Smooth muscle cell (in vitro differentiated cells): Measurements from ENCODE around the gene PMVK. TPM values are rescaled to one million over a fixed set of nuclear protein-coding genes. Genes with fewer than 3 reads are reported as not detected.

ENCODE experiments used
- DNase-seq: peaks from one replicate; lab custom pipeline; 2025; ENCODE audit not compliant: unreplicated experiment; lab: John Stamatoyannopoulos, UW
- H2AFZ ChIP-seq: fragments of 200-600 bp; sonication (generic); 2 replicates; pipeline ENCODE4 v1.6.0; 2016; ENCODE audit warnings: antibody characterized with exemption, low read depth, mild to moderate bottlenecking
- H3F3A ChIP-seq: fragments of 200-600 bp; sonication (generic); 2 replicates; pipeline ENCODE4 v1.6.0; 2017; ENCODE audit warnings: antibody characterized with exemption, low read depth
- H3K27ac ChIP-seq: fragments of 200-600 bp; sonication (generic); 2 replicates; pipeline ENCODE4 v1.5.1; 2016; ENCODE audit warnings: low read depth, mild to moderate bottlenecking
- H3K27me3 ChIP-seq: fragments of 200-600 bp; sonication (generic); 2 replicates; pipeline ENCODE4 v1.6.1; 2016; ENCODE audit warnings: low read depth, mild to moderate bottlenecking
- H3K36me3 ChIP-seq: fragments of 200-600 bp; sonication (generic); 2 replicates; pipeline ENCODE4 v1.5.1; 2016; ENCODE audit warnings: low read depth
- H3K4me1 ChIP-seq: fragments of 200-600 bp; sonication (generic); 2 replicates; pipeline ENCODE4 v1.5.1; 2016; ENCODE audit warnings: low read depth
- H3K4me2 ChIP-seq: fragments of 200-600 bp; sonication (generic); 2 replicates; pipeline ENCODE4 v1.6.0; 2016; ENCODE audit warnings: mild to moderate bottlenecking
- H3K4me3 ChIP-seq: fragments of 200-600 bp; sonication (generic); 2 replicates; pipeline ENCODE4 v1.5.1; 2016; ENCODE audit warnings: mild to moderate bottlenecking
- H3K79me2 ChIP-seq: fragments of 200-600 bp; sonication (generic); 2 replicates; pipeline ENCODE4 v1.6.0; 2016; ENCODE audit warnings: low read depth, mild to moderate bottlenecking
- H3K9ac ChIP-seq: fragments of 200-600 bp; sonication (generic); 2 replicates; pipeline ENCODE4 v1.6.0; 2016; ENCODE audit warnings: low read depth
- H3K9me3 ChIP-seq: fragments of 200-600 bp; sonication (generic); replicated peaks from 2 replicates; pipeline ENCODE4 v1.5.1; 2016; ENCODE audit warnings: low read depth
- H4K20me1 ChIP-seq: fragments of 200-600 bp; sonication (generic); 2 replicates; pipeline ENCODE4 v1.6.0; 2016; ENCODE audit warnings: low read depth
- WGBS: methylation state at CpG from one replicate; pipeline ENCODE4 v1.1.7; 2016; ENCODE audit warnings: low lambda C conversion rate; 5-methylcytosine and 5-hydroxymethylcytosine counted together
- polyA plus RNA-seq: library from polyadenylated mRNA; unstranded; fragments of >200 nt; fragmentation: Nextera tagmentation; extraction: Ambion mirVana; gene quantifications from 2 replicates; pipeline ENCODE4 v1.2.1, GENCODE V29; 2016
- total RNA-seq: library from RNA; depleted of rRNA; stranded (reverse); fragments of >200 nt; gene quantifications from 2 replicates; pipeline ENCODE4 v1.2.3, GENCODE V29; 2014
- TF ChIP-seq, protein P1 (sequence below): fragments of 200-600 bp; sonication (generic); IDR thresholded peaks from 2 replicates; pipeline ENCODE4 v1.5.1; 2017; ENCODE audit warnings: borderline replicate concordance, mild to moderate bottlenecking, antibody characterized with exemption; ENCODE audit not compliant: insufficient read depth, poor library complexity, severe bottlenecking

The PMVK gene
- total and polyA plus RNA-seq, 2 experiments from 2014 or later: 6.7 to 31.2 TPM

GRCh38 chr1:154968731-154969130, 32.2 kb upstream of the PMVK start:
- peak overlapping the region; percentile 55 for H3K4me3 ChIP-seq
- no peak overlapping the region for H2AFZ ChIP-seq
- no peaks in the 10 kb centered on the region for H3K9me3 ChIP-seq
- no peaks in the 10 kb centered on the region for H3K27me3 ChIP-seq
- H3F3A ChIP-seq: peaks cover 47% of the 10 kb centered on the region
- peak overlapping the region; percentile 94 for H3K4me2 ChIP-seq
- H3K9ac ChIP-seq: peak overlapping the region; percentile 73
- 74% methylated on average over 3 of the region's 3 CpGs for WGBS
- DNase-seq: no peak
- peaks cover 39% of the 10 kb centered on the region for H4K20me1 ChIP-seq
- TF ChIP-seq, protein P1, sequence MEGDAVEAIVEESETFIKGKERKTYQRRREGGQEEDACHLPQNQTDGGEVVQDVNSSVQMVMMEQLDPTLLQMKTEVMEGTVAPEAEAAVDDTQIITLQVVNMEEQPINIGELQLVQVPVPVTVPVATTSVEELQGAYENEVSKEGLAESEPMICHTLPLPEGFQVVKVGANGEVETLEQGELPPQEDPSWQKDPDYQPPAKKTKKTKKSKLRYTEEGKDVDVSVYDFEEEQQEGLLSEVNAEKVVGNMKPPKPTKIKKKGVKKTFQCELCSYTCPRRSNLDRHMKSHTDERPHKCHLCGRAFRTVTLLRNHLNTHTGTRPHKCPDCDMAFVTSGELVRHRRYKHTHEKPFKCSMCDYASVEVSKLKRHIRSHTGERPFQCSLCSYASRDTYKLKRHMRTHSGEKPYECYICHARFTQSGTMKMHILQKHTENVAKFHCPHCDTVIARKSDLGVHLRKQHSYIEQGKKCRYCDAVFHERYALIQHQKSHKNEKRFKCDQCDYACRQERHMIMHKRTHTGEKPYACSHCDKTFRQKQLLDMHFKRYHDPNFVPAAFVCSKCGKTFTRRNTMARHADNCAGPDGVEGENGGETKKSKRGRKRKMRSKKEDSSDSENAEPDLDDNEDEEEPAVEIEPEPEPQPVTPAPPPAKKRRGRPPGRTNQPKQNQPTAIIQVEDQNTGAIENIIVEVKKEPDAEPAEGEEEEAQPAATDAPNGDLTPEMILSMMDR: no peak
- peaks cover 2% of the 10 kb centered on the region for H3K36me3 ChIP-seq
- peaks cover 43% of the 10 kb centered on the region for H3K79me2 ChIP-seq
- peaks cover 46% of the 10 kb centered on the region for H3K4me1 ChIP-seq
- H3K27ac ChIP-seq: peak overlapping the region; percentile 98

DNA sequence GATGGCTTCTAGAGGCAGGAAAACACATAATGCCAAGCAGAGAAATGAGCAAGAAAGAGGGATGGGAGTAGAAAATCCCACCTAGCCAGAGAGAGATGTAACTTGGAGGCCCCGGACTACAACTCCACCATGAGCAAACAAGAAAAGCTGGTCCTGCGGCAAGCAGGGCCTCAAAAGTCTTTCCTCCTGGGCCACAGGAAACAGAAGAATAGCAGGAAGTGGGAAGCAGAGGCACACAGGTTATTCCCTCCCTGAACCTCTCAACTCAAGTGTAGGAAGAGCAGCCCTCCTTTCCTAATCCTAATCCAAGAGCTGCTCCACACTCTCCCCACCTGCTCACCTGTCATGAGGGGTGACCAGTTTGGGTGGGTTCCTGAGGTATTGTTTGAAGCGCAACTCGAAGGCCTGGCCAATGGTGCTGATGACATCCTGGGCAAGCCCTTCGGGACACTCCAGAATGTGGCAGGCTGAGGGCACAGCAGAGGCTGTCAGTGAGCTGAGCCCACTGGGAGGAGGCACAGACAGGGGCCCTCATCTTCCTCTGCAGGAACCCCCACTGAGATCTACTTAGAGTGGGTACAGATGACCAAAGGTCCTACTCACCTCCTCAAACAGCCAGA, 30.9 kb upstream of the PMVK start:
- H3K9me3 ChIP-seq: no peaks in the 10 kb centered on the region
- peaks cover 39% of the 10 kb centered on the region for H4K20me1 ChIP-seq
- no peak overlapping the region for H3K9ac ChIP-seq
- TF ChIP-seq, protein P1: no peak
- peaks cover 43% of the 10 kb centered on the region for H3K79me2 ChIP-seq
- WGBS: 91% methylated on average over 5 of the region's 5 CpGs
- peaks cover 5% of the 10 kb centered on the region for H3K36me3 ChIP-seq
- H3F3A ChIP-seq: peaks cover 43% of the 10 kb centered on the region
- peak overlapping the region; percentile 94 for H3K4me2 ChIP-seq
- peaks cover 42% of the 10 kb centered on the region for H3K4me1 ChIP-seq
- peak overlapping the region; percentile 98 for H3K27ac ChIP-seq
- no peak overlapping the region for H2AFZ ChIP-seq
- no peak for DNase-seq
- no peak overlapping the region for H3K4me3 ChIP-seq
- H3K27me3 ChIP-seq: no peaks in the 10 kb centered on the region

DNA sequence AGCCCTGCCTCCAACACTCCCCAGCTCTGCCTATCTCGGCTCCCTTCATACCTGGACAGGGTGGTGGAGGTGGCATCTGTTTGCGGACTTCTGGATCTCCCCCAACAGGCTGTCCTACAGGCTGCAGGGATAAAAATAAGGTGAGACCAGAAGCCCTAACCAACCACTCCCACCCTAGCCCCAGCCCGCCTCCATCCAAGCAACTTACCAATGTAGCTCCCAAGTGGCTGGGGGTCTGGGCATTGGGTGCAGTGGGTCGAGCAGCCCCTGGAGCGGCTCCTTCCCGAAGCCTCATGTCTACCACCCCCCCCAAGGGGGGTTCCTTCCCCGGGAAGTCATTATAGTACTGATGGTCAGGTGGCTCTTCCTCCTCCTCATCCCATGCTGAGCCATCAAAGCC, 29.6 kb upstream of the PMVK start:
- Histone ChIP-seq H3K9me3 (no peaks in the 10 kb centered on the region), H3K36me3 (peaks cover 5% of the 10 kb centered on the region), H3F3A (peaks cover 30% of the 10 kb centered on the region), H3K4me1 (peaks cover 31% of the 10 kb centered on the region), H4K20me1 (peaks cover 39% of the 10 kb centered on the region), H3K4me2 (no peak overlapping the region), H3K4me3 (no peak overlapping the region), H3K27ac (peak overlapping the region; percentile 16), H3K79me2 (peaks cover 43% of the 10 kb centered on the region), H2AFZ (no peak overlapping the region), H3K9ac (no peak overlapping the region), H3K27me3 (no peaks in the 10 kb centered on the region)
- DNase-seq: no peak
- 97% methylated on average over 7 of the region's 7 CpGs for WGBS
- TF ChIP-seq, protein P1: no peak

GRCh38 chr1:154964359-154964758, 27.8 kb upstream of the PMVK start:
- Histone ChIP-seq H3K27ac (no peak overlapping the region), H3K4me1 (peaks cover 26% of the 10 kb centered on the region)

More at GRCh38 chr1:154964359-154964758, 27.8 kb upstream of the PMVK start:
- Histone ChIP-seq H3K4me2 (no peak overlapping the region), H3K36me3 (peaks cover 5% of the 10 kb centered on the region), H3K79me2 (peaks cover 38% of the 10 kb centered on the region), H2AFZ (no peak overlapping the region), H4K20me1 (peaks cover 35% of the 10 kb centered on the region), H3K27me3 (no peaks in the 10 kb centered on the region), H3K9ac (no peak overlapping the region), H3K9me3 (no peaks in the 10 kb centered on the region), H3F3A (peaks cover 29% of the 10 kb centered on the region), H3K4me3 (no peak overlapping the region)
- DNase-seq: no peak
- TF ChIP-seq, protein P1: no peak
- WGBS: 97% methylated on average over 6 of the region's 6 CpGs
